NCI-H146 treated with DMSO at 0.1 percent for 48 hours (cell line): ENCODE data around the gene ADCY10.
"Not testable (repeated sequence)": the region's sequence is repeated elsewhere in the genome, so short reads cannot be mapped to it uniquely, and the experiment has no call there.

Experiments used
- DNase-seq: peaks from one replicate; lab custom pipeline; 2025; ENCODE audit not compliant: unreplicated experiment; lab: John Stamatoyannopoulos, UW

The ADCY10 gene

GRCh38 chr1:167862432-167863076, 51.4 kb downstream of the ADCY10 start:
- DNase-seq: no peak

GRCh38 chr1:167861664-167862381, 52.1 kb downstream of the ADCY10 start:
- no peak for DNase-seq

GRCh38 chr1:167860231-167860923, 53.6 kb downstream of the ADCY10 start:
- no peak for DNase-seq

GRCh38 chr1:167856711-167857418, 57.1 kb downstream of the ADCY10 start:
- DNase-seq: no peak

- DNase-seq: no peak
Measured at GRCh38 chr1:167854184-167854583, 59.8 kb downstream of the ADCY10 start.

- no peak for DNase-seq
Measured at GRCh38 chr1:167849666-167850065, 64.3 kb downstream of the ADCY10 start.

GRCh38 chr1:167842872-167843271, 71.1 kb downstream of the ADCY10 start:
- no peak for DNase-seq

GRCh38 chr1:167841530-167841929, 72.4 kb downstream of the ADCY10 start:
- no peak for DNase-seq

GRCh38 chr1:167839009-167839408, 74.9 kb downstream of the ADCY10 start:
- DNase-seq: no peak

GRCh38 chr1:167837326-167837725, 76.6 kb downstream of the ADCY10 start:
- DNase-seq: no peak

- no peak for DNase-seq
Measured at GRCh38 chr1:167836197-167836596, 77.7 kb downstream of the ADCY10 start.

GRCh38 chr1:167833904-167834303, 80.0 kb downstream of the ADCY10 start:
- no peak for DNase-seq

- no peak for DNase-seq
Measured at GRCh38 chr1:167832693-167833092, 81.2 kb downstream of the ADCY10 start.

- DNase-seq: not testable (repeated sequence)
Measured at GRCh38 chr1:167830668-167831067, 83.3 kb downstream of the ADCY10 start.

- no peak for DNase-seq
Measured at GRCh38 chr1:167829868-167830267, 84.1 kb downstream of the ADCY10 start.

GRCh38 chr1:167826127-167826526, 87.8 kb downstream of the ADCY10 start:
- DNase-seq: no peak

GRCh38 chr1:167825419-167826079, 88.4 kb downstream of the ADCY10 start:
- no peak for DNase-seq

- no peak for DNase-seq
Measured at GRCh38 chr1:167824163-167824794, 89.7 kb downstream of the ADCY10 start.

GRCh38 chr1:167821969-167822685, 91.8 kb downstream of the ADCY10 start:
- DNase-seq: no peak

- no peak for DNase-seq
Measured at GRCh38 chr1:167821356-167821685, 92.6 kb downstream of the ADCY10 start.
